HG03575 (cell line): ENCODE data around the gene TMEM37.

Experiments used
- ATAC-seq: cut with Tn5 transposase; IDR thresholded peaks from one replicate; pipeline ENCODE4 v1.9.1; 2021; ENCODE audit not compliant: unreplicated experiment, insufficient number of reproducible peaks, low FRiP score; ENCODE audit errors: extremely low read depth

TMEM37 gene

GRCh38 chr2:119473621-119474370 lies 42.1 kb downstream of the TMEM37 start:
- ATAC-seq = no peak

- ATAC-seq = no peak
These were observed 42.9 kb downstream of the TMEM37 start for GRCh38 chr2:119474371-119475224.

- ATAC-seq = no peak
These were observed 43.7 kb downstream of the TMEM37 start for GRCh38 chr2:119475225-119475856.

GRCh38 chr2:119475857-119476244 lies 44.2 kb downstream of the TMEM37 start:
- ATAC-seq = no peak

- no peak for ATAC-seq
These were observed 44.9 kb downstream of the TMEM37 start for GRCh38 chr2:119476301-119477112.

GRCh38 chr2:119477113-119477505 lies 45.5 kb downstream of the TMEM37 start:
- ATAC-seq = no peak

- no peak for ATAC-seq
These were observed 46.7 kb downstream of the TMEM37 start for GRCh38 chr2:119478188-119478977.

- ATAC-seq = no peak
These were observed 47.3 kb downstream of the TMEM37 start for GRCh38 chr2:119478978-119479295.

GRCh38 chr2:119480184-119480583 lies 48.5 kb downstream of the TMEM37 start:
- no peak for ATAC-seq

GRCh38 chr2:119480718-119481142 lies 49.1 kb downstream of the TMEM37 start:
- ATAC-seq = no peak

GRCh38 chr2:119481501-119482455 lies 50.1 kb downstream of the TMEM37 start:
- no peak for ATAC-seq

GRCh38 chr2:119482481-119483394 lies 51.1 kb downstream of the TMEM37 start:
- ATAC-seq = no peak

- ATAC-seq = no peak
These were observed 51.7 kb downstream of the TMEM37 start for GRCh38 chr2:119483395-119483753.

- no peak for ATAC-seq
These were observed 52.5 kb downstream of the TMEM37 start for GRCh38 chr2:119483896-119484718.

- ATAC-seq = no peak
These were observed 53.2 kb downstream of the TMEM37 start for GRCh38 chr2:119484834-119485233.
